Left ventricle myocardium inferior (tissue), 1 donor: ENCODE data around the gene PPP1R37. TPM values are rescaled to one million over a fixed set of nuclear protein-coding genes. Genes with fewer than 3 reads are reported as not detected.

Source experiments
- DNase-seq: peaks from one replicate; pipeline ENCODE4 v3.0.0-alpha.2; 2020
- H3K27ac ChIP-seq: fragments of 200-600 bp; replicated peaks from 2 replicates; pipeline ENCODE4 v1.8.0; 2021
- H3K27me3 ChIP-seq: fragments of 200-600 bp; 2 replicates; pipeline ENCODE4 v1.8.0; 2021; ENCODE audit warnings: low read depth
- H3K36me3 ChIP-seq: fragments of 200-600 bp; 2 replicates; pipeline ENCODE4 v1.8.0; 2021
- H3K4me1 ChIP-seq: fragments of 200-600 bp; 2 replicates; pipeline ENCODE4 v1.8.0; 2021
- H3K4me3 ChIP-seq: fragments of 200-600 bp; 2 replicates; pipeline ENCODE4 v1.8.0; 2021; ENCODE audit warnings: mild to moderate bottlenecking, moderate library complexity
- H3K9me3 ChIP-seq: fragments of 200-600 bp; replicated peaks from 2 replicates; pipeline ENCODE4 v1.8.0; 2021
- intact Hi-C: fragments of 100-400 bp; cut with micrococcal nuclease; formaldehyde crosslinking; loops from one replicate; pipeline ENCODE4 v1.11.0; 2022
- total RNA-seq: library from RNA; stranded (reverse); fragmentation: NEBNext Ultra II Directional; extraction: Animal tissue kit (Norgen Biotek cat#: 25700); gene quantifications from one replicate; pipeline ENCODE4 v1.2.1, GENCODE V29; 2021
- TF ChIP-seq, protein P1 (sequence below): fragments of 200-600 bp; IDR thresholded peaks from 2 replicates; pipeline ENCODE4 v1.8.0; 2021; ENCODE audit warnings: antibody characterized with exemption, mild to moderate bottlenecking, borderline replicate concordance
- donor health status: DM: no; HTN: yes; CAD: no; lungs with severe emphysema.

PPP1R37 gene
- total RNA-seq, 1 donor from 2014 or later = 15.9 TPM

DNA sequence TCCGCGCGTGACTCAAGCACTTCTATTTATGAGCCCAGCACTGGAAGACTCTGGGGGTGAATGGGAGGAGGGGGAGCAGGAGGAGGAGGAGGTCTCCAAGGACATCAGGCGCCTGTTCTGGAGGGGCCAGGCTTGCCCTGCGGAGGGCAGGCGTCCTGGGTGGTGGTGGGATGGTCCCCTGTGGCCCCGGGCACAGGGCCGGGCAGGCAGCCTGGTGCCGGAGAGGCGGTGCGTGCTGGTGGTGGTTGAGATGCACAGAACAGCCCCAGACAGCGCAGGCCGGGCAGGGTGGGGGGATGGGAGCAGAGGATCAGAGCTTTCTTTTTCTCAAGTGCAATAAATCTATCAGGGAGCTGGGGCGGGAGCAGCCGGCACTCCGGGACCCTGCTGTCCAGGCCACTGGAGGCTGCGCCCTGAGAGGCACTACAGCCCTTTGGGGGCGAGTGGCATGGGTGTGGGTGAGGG lies 53.8 kb downstream of the PPP1R37 start:
- Histone ChIP-seq H3K27me3 (peaks cover 14% of the 10 kb centered on the region), H3K4me3 (no peak overlapping the region), H3K36me3 (peaks cover 49% of the 10 kb centered on the region), H3K4me1 (peaks cover 2% of the 10 kb centered on the region), H3K9me3 (no peaks in the 10 kb centered on the region), H3K27ac (no peak overlapping the region)
- TF ChIP-seq, protein P1, sequence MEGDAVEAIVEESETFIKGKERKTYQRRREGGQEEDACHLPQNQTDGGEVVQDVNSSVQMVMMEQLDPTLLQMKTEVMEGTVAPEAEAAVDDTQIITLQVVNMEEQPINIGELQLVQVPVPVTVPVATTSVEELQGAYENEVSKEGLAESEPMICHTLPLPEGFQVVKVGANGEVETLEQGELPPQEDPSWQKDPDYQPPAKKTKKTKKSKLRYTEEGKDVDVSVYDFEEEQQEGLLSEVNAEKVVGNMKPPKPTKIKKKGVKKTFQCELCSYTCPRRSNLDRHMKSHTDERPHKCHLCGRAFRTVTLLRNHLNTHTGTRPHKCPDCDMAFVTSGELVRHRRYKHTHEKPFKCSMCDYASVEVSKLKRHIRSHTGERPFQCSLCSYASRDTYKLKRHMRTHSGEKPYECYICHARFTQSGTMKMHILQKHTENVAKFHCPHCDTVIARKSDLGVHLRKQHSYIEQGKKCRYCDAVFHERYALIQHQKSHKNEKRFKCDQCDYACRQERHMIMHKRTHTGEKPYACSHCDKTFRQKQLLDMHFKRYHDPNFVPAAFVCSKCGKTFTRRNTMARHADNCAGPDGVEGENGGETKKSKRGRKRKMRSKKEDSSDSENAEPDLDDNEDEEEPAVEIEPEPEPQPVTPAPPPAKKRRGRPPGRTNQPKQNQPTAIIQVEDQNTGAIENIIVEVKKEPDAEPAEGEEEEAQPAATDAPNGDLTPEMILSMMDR = no peak
- DNase-seq = no peak
- intact Hi-C loops = no loop called here

DNA sequence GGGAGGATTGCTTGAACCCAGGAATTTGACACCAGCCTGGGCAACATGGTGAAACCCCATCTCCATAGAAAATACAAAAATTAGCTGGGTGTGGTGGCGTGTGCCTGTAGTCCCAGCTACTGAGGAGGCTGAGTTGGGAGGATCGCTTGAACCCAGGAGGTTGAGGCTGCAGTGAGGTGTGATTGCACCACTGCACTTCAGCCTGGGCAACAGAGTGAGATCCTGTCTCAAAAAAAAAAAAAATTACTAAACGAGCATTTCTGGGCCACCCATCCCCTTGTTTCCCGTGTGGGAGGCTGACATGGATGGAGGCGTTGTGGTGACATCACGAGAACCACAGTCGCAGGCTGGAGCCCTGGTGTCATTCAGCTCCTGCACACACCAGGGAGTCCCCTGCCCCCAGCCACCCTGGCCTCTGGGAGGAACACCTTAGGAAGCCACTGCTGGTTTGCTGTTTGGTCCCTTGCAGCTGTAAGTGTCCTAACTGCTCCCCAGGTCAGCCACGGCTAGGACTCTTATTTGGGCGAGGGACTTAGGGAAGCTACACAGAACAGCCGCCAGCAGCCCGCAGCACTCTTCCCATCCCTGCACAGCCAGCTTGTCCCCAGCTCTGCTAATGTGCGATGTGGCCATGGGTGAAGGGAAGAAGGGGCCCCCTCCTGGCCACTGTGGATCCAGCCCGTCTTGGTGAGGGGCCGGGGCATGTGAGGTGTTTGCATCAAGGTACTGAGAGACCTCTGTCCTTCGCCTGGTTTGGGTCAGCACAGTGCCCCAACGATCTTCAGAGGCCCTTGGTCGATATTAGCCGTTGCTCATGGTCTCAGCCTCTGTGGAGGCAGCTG lies 55.1 kb downstream of the PPP1R37 start:
- H3K27me3 ChIP-seq = peaks cover 27% of the 10 kb centered on the region
- no peak overlapping the region for H3K4me3 ChIP-seq
- TF ChIP-seq, protein P1 = no peak
- H3K4me1 ChIP-seq = peaks cover 15% of the 10 kb centered on the region
- peaks cover 38% of the 10 kb centered on the region for H3K36me3 ChIP-seq
- no peak for DNase-seq
- H3K27ac ChIP-seq = no peak overlapping the region
- intact Hi-C loops = no loop called here
- no peaks in the 10 kb centered on the region for H3K9me3 ChIP-seq

DNA sequence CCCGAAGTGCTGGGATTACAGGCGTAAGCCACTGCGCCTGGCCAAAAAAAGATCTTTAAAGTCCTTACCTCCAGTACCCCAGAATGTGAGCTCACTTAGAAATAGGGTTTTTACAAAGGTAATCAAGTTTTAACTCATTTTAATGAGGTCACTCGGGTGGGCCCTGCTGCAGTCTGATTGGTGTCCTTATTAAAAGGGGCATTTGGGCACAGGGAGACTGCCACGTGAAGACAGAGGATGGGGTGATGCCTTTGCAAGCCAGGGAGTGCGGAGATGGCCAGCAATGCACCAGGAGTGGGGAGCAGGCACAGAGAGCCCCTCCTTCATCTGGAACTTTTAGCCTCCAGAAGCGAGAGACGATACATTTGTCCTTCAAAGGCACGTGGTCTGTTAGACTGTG lies 56.1 kb downstream of the PPP1R37 start:
- Histone ChIP-seq H3K36me3 (peaks cover 27% of the 10 kb centered on the region), H3K27ac (no peak overlapping the region), H3K4me1 (peaks cover 26% of the 10 kb centered on the region), H3K4me3 (no peak overlapping the region), H3K27me3 (peaks cover 28% of the 10 kb centered on the region), H3K9me3 (no peaks in the 10 kb centered on the region)
- TF ChIP-seq, protein P1 = no peak
- no peak for DNase-seq
- intact Hi-C loops = no loop called here

DNA sequence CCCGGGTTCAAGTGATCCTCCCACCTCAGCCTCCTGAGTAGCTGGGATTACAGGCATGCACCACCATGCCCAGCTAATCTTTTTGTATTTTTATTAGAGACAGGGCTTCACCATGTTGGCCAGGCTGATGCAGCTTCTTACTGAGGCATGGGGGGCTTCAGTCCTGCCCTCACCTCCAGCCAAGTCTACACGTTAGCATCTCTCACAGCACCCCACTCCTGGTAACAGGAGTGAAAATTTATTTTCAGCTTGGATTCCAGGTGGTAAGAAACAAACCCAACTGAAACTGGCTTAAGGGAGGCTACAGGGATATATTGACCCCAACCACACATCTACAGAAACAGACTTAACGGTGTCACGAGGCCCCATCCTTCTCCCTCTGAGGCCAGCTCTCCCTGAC lies 57.2 kb downstream of the PPP1R37 start:
- Histone ChIP-seq H3K4me3 (no peak overlapping the region), H3K36me3 (peaks cover 16% of the 10 kb centered on the region), H3K4me1 (peaks cover 29% of the 10 kb centered on the region), H3K27me3 (peaks cover 28% of the 10 kb centered on the region), H3K27ac (no peak overlapping the region), H3K9me3 (no peaks in the 10 kb centered on the region)
- intact Hi-C loops = no loop called here
- no peak for DNase-seq
- TF ChIP-seq, protein P1 = no peak

DNA sequence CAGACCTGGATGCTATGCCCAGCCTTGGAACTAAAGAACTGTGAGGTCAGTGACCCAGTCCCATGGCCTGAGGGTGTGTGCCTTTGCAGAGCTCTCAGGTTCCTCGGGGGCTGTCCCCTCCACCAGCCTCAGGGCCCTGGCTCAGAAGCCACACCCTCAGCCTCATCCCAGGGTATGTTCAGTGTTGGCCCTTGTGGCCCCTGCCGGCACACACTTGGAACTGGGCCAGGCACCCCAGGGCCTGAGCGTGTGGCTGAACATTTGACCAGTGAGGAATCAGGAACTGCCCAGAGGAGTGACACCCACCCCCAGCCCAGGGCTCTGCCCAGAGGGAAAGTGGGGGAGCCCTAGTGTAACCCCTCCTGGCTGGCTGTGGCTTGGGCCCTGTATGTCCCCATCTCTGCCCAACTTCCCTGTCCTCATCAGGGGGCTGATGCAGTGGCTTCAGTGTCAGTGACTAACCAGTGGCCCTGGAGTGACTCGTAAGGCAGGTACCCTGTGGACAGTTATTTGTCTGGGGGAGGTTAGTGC lies 57.8 kb downstream of the PPP1R37 start:
- Histone ChIP-seq H3K27me3 (peaks cover 28% of the 10 kb centered on the region), H3K4me1 (peaks cover 29% of the 10 kb centered on the region), H3K4me3 (no peak overlapping the region), H3K27ac (no peak overlapping the region), H3K9me3 (no peaks in the 10 kb centered on the region), H3K36me3 (peaks cover 11% of the 10 kb centered on the region)
- intact Hi-C loops = no loop called here
- TF ChIP-seq, protein P1 = no peak
- no peak for DNase-seq
